Gastroesophageal sphincter (tissue), 4 donors: ENCODE results near the gene TSHZ2. TPM values are rescaled to one million over a fixed set of nuclear protein-coding genes. Genes with fewer than 3 reads are reported as not detected.

Experiments used
- ATAC-seq: fragments of 150-250 bp; one replicate; pipeline ENCODE4 v1.9.1; 2016; ENCODE audit warnings: mild to moderate bottlenecking, moderate library complexity
- H3K27ac ChIP-seq, 4 donors: fragments of 200-600 bp; sonication (generic) in 3 of 4; 1 replicate in 3 of 4; 2 replicates in 1 of 4; pipeline ENCODE4 v1.5.1; 2016 to 2019
- H3K27me3 ChIP-seq: fragments of 200-600 bp; sonication (generic); one replicate; pipeline ENCODE4 v1.5.1; 2019
- H3K36me3 ChIP-seq, 2 donors: fragments of 200-600 bp; sonication (generic); one replicate each; pipeline ENCODE4 v1.5.1; 2019; ENCODE audit warnings: control low read depth in 1 of 2
- H3K4me1 ChIP-seq, 3 donors: fragments of 200-600 bp; sonication (generic); 1 replicate in 2 of 3; 2 replicates in 1 of 3; pipeline ENCODE4 v1.5.1; 2016 to 2019; ENCODE audit warnings: control low read depth in 2 of 3
- H3K4me3 ChIP-seq, 2 donors: fragments of 200-600 bp; sonication (generic); one replicate each; pipeline ENCODE4 v1.5.1; 2019; ENCODE audit warnings: mild to moderate bottlenecking in 1 of 2, moderate library complexity in 1 of 2
- H3K9me3 ChIP-seq, 3 donors: fragments of 200-600 bp; sonication (generic); one replicate each; pipeline ENCODE4 v1.5.1; 2017 to 2019; ENCODE audit warnings: control low read depth in 2 of 3
- EP300 ChIP-seq: sonication (generic); formaldehyde crosslinking; IDR thresholded peaks from one replicate; pipeline ENCODE4 v1.6.1; 2017; ENCODE audit warnings: antibody characterized with exemption, mild to moderate bottlenecking
- POLR2A ChIP-seq, 2 donors: fragments of 450-650 bp; IDR thresholded peaks; one replicate each; pipeline ENCODE4 v1.6.1; 2017; ENCODE audit warnings: antibody characterized with exemption in 2 of 2, mild to moderate bottlenecking in 2 of 2, moderate library complexity in 1 of 2
- POLR2AphosphoS5 ChIP-seq: sonication (generic); formaldehyde crosslinking; IDR thresholded peaks from one replicate; pipeline ENCODE4 v1.6.1; 2017; ENCODE audit warnings: antibody characterized with exemption
- WGBS, 2 donors: methylation state at CpG; one replicate each; pipeline ENCODE4 v1.1.5; 2018; ENCODE audit warnings: low coverage in 1 of 2; 5-methylcytosine and 5-hydroxymethylcytosine counted together
- total RNA-seq, 4 donors: library from RNA; depleted of rRNA; stranded (reverse); fragments of >200 nt; gene quantifications; one replicate each; pipeline ENCODE4 v1.1.0, GENCODE V29; 2016
- TF ChIP-seq, protein P1 (sequence below), 4 experiments: fragments of 200-600 bp in 2 of 4; fragments of 450-650 bp in 2 of 4; sonication (generic) in 1 of 4; IDR thresholded peaks; one replicate each; pipeline ENCODE4 v1.5.1; 2017 to 2019; ENCODE audit warnings: antibody characterized with exemption in 4 of 4, mild to moderate bottlenecking in 2 of 4, moderate library complexity in 2 of 4

The TSHZ2 gene
- total RNA-seq, 4 donors from 2014 or later = 9.9 to 21.3 (median 12.2) TPM

DNA sequence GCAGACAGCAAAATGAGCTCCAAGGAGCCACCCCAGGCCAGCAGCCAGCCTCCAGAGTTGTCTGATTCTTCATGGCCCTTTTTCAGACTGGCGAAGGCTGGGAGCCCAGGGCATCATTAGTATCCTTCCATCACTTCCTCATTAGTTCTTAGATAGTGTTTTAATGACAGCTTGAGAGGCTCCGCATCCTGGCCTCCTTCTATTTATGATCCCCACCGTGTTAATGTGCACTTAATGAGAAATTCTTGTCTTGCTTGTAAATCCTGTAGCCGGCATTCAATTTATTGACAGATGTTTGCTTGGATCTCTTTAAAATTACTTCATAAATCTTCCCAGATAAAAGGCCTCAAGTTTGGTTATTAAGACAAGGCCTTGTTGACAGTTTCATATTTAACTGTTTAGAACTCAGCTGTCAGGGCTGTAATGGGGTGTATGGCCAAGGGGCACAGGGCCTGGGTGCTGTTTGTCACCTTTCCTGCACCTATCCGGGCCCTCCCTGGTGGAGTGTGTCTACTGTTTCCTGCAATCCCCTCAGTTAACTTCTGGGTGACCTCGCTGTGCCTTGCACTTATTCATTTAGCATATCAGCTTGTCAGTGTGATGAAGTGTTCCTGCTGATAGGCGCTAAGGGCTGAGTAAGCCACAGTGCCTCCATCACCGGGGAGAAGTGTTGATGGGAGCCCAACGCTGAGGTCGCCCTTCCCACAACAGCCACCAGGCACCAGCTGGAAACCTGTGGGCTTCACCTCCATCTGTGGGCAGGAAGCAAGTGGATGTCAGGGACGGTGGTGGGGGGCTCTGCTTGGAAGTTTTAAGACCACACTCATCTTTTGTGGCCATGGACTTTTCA lies 169.3 kb downstream of the TSHZ2 start:
- H3K9me3 ChIP-seq = no peaks in the 10 kb centered on the region
- no peak overlapping the region for H3K4me3 ChIP-seq
- no peak for ATAC-seq
- no peaks in the 10 kb centered on the region for H3K4me1 ChIP-seq
- H3K27ac ChIP-seq = no peak overlapping the region
- no peaks in the 10 kb centered on the region for H3K36me3 ChIP-seq
- 61 to 72% methylated on average over 4 to 8 of the region's 11 CpGs for WGBS, 2 donors
- TF ChIP-seq, protein P1, sequence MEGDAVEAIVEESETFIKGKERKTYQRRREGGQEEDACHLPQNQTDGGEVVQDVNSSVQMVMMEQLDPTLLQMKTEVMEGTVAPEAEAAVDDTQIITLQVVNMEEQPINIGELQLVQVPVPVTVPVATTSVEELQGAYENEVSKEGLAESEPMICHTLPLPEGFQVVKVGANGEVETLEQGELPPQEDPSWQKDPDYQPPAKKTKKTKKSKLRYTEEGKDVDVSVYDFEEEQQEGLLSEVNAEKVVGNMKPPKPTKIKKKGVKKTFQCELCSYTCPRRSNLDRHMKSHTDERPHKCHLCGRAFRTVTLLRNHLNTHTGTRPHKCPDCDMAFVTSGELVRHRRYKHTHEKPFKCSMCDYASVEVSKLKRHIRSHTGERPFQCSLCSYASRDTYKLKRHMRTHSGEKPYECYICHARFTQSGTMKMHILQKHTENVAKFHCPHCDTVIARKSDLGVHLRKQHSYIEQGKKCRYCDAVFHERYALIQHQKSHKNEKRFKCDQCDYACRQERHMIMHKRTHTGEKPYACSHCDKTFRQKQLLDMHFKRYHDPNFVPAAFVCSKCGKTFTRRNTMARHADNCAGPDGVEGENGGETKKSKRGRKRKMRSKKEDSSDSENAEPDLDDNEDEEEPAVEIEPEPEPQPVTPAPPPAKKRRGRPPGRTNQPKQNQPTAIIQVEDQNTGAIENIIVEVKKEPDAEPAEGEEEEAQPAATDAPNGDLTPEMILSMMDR (IDR thresholded peaks at IDR 0.05) = no peak
- TF ChIP-seq POLR2A (IDR thresholded peaks at IDR 0.05) = no peak
- TF ChIP-seq EP300 = no peak
- TF ChIP-seq POLR2AphosphoS5 = no peak
- no peaks in the 10 kb centered on the region for H3K27me3 ChIP-seq

DNA sequence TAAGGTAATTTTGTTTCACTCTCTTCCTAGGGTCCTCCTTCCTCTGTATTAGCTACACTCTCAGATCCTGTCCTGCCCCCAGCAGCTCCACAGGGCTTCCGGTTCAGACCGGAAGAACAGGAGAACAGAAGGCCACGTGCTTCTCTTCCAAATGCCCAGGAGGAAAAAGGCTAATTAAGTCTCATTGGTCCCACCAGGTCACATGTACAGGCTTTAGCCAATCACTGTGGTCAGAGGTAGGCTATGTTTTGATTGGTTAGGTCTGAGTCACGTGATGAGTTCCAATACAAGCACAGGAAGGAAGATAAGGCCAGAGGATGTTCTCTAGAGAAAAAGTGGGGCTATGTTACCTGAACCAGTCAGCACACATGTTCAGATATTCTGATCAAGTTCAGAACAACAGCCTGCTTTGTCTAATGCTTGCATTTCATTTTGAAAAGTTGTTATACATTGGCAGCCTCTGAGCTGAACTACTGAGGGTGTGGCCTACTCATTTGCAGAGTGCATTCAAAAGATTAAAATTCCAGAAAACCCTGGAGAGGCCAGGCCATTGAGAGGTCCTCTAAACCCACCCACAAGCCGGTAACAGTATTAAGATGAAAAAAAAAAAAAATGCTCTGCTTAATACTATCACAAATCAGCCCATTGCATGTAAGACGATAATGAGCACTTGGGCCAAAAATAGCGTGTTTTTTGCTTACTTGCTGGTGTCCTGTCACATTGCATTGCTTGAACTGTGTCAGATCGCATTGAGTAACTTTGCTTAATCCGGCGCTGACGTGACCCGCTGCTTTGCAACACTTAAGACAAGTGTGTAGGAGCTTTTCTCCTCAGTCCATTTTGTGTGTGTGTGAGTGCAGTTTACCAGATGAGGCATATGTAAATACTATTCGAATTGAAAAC lies 170.3 kb downstream of the TSHZ2 start:
- Histone ChIP-seq H3K36me3 (no peaks in the 10 kb centered on the region), H3K4me1 (no peaks in the 10 kb centered on the region), H3K27ac (no peak overlapping the region), H3K27me3 (no peaks in the 10 kb centered on the region), H3K4me3 (no peak overlapping the region), H3K9me3 (no peaks in the 10 kb centered on the region)
- TF ChIP-seq EP300 (no peak), POLR2A (IDR thresholded peaks at IDR 0.05) (no peak), POLR2AphosphoS5 (no peak)
- TF ChIP-seq, protein P1 (IDR thresholded peaks at IDR 0.05) = no peak
- 72 to 82% methylated on average over 9 to 12 of the region's 13 CpGs for WGBS, 2 donors
- no peak for ATAC-seq

DNA sequence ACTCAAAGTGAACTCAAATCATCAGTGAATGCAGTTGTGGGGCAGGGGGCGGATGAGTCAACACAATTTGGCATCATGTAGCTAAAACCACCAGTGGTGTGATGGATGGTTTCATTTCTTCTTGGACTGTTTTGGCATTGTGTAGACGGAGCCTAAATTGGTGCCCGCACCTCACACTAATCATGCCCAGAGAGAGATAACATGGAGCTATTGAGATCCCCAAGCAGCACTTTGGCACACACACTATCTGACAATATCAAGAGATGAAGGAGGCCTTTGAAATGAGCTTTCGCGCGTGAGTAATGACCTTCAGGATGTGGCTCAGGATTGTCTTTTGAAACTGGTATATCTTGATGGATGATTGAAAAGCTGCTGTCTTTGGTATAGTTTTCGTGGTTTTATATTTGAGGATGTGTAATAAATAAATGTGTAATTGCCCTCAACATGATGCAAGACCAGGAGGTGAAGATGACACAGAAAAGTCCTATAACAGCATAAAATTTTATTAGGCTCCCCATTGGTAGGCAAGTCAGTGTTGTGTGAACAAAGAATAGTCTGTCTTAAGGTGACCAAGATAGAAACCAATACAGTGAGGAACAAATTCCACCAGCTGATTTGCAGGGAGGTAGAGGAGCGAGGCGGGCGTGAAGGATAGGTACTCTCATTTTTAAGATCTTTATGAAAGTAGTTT lies 174.2 kb downstream of the TSHZ2 start:
- ATAC-seq = no peak
- 84 to 97% methylated on average over 8 to 10 of the region's 10 CpGs for WGBS, 2 donors
- TF ChIP-seq POLR2AphosphoS5 (no peak), EP300 (no peak), POLR2A (IDR thresholded peaks at IDR 0.05) (no peak)
- TF ChIP-seq, protein P1 (IDR thresholded peaks at IDR 0.05) = no peak

DNA sequence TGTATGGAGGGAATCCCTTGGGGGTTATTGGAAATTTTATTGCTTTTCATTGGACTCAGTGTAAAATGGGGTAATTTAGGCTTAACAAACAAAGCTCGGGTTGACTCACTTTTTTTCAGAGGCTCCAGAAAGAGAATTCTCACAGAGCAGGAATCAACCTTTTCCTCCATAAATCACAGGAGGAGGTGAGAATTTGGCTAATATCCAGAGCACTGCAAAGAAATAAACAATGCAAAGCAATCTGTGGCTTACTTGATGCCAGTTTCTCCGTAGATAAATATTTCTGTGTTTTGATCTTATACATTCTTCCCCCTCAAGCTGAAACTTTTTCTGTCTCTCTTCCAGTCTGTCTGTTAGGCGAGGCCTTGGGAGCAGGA lies 176.6 kb downstream of the TSHZ2 start:
- no peak for ATAC-seq
- Histone ChIP-seq H3K4me3 (no peak overlapping the region), H3K9me3 (no peaks in the 10 kb centered on the region), H3K36me3 (no peaks in the 10 kb centered on the region), H3K27me3 (no peaks in the 10 kb centered on the region), H3K27ac (no peak overlapping the region), H3K4me1 (peaks cover 0 to 6% (median 0%) of the 10 kb centered on the region in 3 donors)
- WGBS, 2 donors = 43 to 52% methylated on average over 3 of the region's 3 CpGs
- TF ChIP-seq, protein P1 (IDR thresholded peaks at IDR 0.05) = no peak
- TF ChIP-seq POLR2A (IDR thresholded peaks at IDR 0.05) (no peak), EP300 (no peak), POLR2AphosphoS5 (no peak)

More for the DNA sequence above, 174.2 kb downstream of the TSHZ2 start:
- H3K9me3 ChIP-seq = no peaks in the 10 kb centered on the region
- H3K4me3 ChIP-seq = no peak overlapping the region
- H3K36me3 ChIP-seq = no peaks in the 10 kb centered on the region
- H3K27ac ChIP-seq = no peak overlapping the region
- no peaks in the 10 kb centered on the region for H3K27me3 ChIP-seq
- H3K4me1 ChIP-seq = peaks cover 0 to 6% (median 0%) of the 10 kb centered on the region in 3 donors
